Transverse colon (tissue), 4 donors: Measurements from ENCODE around the gene MYL2.

Experiments used
- EP300 ChIP-seq: sonication (generic); formaldehyde crosslinking; IDR thresholded peaks from one replicate; pipeline ENCODE4 v1.6.1; 2017; ENCODE audit warnings: antibody characterized with exemption, low read depth
- POLR2AphosphoS5 ChIP-seq, 3 donors: sonication (generic); formaldehyde crosslinking; IDR thresholded peaks; one replicate each; pipeline ENCODE4 v1.6.1; 2016; ENCODE audit warnings: antibody characterized with exemption in 3 of 3
- TF ChIP-seq, protein P1 (sequence below), 5 experiments: fragments of 200-600 bp in 3 of 5; fragments of 450-650 bp in 2 of 5; sonication (generic) in 3 of 5; IDR thresholded peaks; 1 replicate in 2 of 5; 2 replicates in 3 of 5; pipeline ENCODE4 v1.5.1; 2016 to 2017; ENCODE audit warnings: antibody characterized with exemption in 5 of 5, inconsistent platforms in 3 of 5, mild to moderate bottlenecking in 2 of 5, moderate library complexity in 1 of 5

DNA sequence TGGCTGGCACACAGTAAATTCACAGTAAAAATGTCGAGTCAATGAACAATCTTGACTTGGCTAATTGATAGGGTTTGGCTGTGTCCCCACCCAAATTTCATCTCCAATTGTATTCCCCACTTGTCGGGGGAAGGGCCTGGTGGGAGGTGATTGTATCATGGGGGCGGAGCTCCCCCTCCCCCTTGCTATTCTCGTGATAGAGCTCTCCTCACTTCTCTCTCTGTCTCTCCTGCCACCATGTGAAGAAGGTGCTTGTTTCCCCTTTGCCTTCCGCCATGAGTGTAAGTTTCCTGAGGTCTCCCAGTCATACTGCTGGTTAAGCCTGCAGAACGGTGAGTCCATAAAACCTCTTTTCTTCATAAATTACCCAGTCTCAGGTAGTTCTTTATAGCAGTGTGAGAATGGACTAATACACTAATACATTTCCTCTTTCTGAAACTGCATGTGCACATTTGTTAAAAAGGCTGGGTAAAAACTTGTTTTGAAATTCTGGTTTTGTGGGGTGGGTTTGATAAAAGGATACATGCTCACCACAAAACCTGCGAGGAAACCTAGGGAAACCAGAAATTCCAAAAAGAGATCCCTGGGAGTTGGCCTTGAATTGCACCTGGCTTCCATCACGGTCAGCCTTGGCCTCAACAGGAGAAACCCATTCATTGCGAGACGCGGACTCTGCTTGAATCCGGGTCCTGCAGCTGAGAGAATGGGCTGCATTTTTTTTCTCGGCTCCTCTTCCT, 16.2 kb upstream of the MYL2 start:
- TF ChIP-seq EP300 (no peak), POLR2AphosphoS5 (IDR thresholded peaks at IDR 0.05) (no peak)
- TF ChIP-seq, protein P1, sequence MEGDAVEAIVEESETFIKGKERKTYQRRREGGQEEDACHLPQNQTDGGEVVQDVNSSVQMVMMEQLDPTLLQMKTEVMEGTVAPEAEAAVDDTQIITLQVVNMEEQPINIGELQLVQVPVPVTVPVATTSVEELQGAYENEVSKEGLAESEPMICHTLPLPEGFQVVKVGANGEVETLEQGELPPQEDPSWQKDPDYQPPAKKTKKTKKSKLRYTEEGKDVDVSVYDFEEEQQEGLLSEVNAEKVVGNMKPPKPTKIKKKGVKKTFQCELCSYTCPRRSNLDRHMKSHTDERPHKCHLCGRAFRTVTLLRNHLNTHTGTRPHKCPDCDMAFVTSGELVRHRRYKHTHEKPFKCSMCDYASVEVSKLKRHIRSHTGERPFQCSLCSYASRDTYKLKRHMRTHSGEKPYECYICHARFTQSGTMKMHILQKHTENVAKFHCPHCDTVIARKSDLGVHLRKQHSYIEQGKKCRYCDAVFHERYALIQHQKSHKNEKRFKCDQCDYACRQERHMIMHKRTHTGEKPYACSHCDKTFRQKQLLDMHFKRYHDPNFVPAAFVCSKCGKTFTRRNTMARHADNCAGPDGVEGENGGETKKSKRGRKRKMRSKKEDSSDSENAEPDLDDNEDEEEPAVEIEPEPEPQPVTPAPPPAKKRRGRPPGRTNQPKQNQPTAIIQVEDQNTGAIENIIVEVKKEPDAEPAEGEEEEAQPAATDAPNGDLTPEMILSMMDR (IDR thresholded peaks at IDR 0.05): no peak
